T-helper 1 cell (primary cell): ENCODE data around the gene SH3BP2.
"Not testable (repeated sequence)": the region's sequence is repeated elsewhere in the genome, so short reads cannot be mapped to it uniquely, and the experiment has no call there.

ENCODE experiments used
- DNase-seq, 5 donors: peaks; one replicate each; pipeline ENCODE4 v3.0.0-alpha.2; 2012 to 2020

Gene SH3BP2

DNA sequence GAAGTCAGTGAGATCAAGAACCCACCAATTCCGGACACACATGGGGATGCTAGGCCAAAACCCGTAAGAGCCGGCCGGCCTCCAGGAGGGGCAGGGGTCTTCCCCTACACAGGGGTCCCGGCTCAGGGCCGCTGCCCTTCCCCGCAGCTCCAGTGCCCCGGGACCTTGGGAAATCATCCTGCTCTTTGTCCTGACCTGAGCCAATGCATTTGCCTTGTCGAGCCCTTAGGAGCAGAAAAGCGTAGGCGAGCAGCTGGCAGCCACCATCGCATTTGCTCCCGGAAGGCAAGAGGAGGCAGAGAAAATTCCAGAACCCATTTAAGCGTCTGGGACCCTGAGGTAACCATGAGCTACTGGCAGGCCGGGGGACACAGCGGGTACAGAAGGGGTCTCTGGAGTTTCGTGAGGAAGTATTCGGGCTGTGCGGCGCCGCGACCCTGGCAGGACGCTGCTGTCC lies 29.3 kb upstream of the SH3BP2 start:
- DNase-seq: no peak

GRCh38 chr4:2765832-2766526 lies 26.9 kb upstream of the SH3BP2 start:
- no peak for DNase-seq

- DNase-seq: no peak
Observed at GRCh38 chr4:2767046-2767704, 25.7 kb upstream of the SH3BP2 start.

- no peak for DNase-seq
Observed at GRCh38 chr4:2767705-2768074, 25.2 kb upstream of the SH3BP2 start.

DNA sequence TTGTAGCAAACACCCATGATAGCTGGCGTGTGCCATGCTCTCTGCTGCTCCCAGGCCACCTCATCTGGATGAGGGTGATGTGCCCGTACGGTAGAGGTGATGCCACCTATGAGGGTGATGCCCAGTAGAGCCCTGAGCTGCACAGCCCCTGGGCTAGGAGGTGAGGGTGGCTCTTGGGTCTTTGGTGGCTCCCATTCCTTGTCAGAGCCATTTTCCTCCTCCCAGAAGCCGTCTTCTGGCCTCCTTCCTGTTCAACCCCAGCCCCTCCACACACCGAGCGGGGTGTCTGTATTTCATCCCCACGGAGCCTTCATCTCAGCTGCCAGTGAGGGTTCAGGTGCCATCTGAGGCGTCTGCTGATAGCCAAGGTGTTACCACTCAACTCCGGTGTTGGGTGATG lies 24.8 kb upstream of the SH3BP2 start:
- DNase-seq: no peak

DNA sequence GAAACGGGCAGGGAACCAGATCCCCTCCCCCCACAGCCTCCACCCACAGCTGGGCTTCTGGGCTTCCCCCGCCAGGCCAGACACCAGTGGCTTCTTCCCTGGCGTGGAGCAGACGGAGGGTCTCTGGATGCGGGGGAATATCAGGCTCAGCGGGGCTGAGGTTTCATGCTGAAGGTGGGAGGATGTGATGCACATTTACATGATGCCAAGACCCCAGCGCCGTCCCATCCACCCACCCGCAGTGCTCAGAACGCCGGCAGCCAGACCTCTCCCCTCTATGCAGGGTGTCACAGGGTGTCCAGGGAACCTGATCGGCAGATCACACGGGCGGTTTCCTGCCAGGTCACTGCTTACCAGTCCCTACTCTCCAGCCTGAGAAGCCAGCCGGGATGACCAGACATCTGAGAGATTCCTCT lies 24.0 kb upstream of the SH3BP2 start:
- DNase-seq: no peak

DNA sequence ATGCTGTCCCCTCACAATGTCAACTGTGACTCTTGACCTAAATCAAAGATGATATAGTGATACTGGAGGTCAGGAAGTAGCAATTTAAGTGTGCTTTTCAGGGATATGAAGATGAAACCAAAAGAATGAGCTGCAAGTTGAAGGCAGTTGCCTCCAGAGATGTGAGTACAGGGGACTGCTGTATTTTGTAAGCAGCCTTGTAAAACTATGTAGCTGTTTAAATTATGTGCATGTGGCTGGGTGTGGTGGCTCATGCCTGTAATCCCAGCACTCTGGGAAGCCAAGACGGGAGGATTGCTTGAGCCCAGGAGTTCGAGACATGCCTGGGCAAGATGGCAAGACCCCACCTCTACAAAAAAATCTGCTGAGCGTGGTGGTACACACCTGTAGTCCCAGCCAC lies 21.6 kb upstream of the SH3BP2 start:
- DNase-seq: peak in 1 of 5 donors; percentile 26

- DNase-seq: not testable (repeated sequence)
Observed at GRCh38 chr4:2780643-2781042, 12.2 kb upstream of the SH3BP2 start.

- no peak for DNase-seq
Observed at GRCh38 chr4:2781911-2782310, 11.0 kb upstream of the SH3BP2 start.

- no peak for DNase-seq
Observed at GRCh38 chr4:2783790-2784189, 9.1 kb upstream of the SH3BP2 start.

- DNase-seq: peak in 1 of 5 donors; percentile 64
Observed at GRCh38 chr4:2785613-2786012, 7.3 kb upstream of the SH3BP2 start.

DNA sequence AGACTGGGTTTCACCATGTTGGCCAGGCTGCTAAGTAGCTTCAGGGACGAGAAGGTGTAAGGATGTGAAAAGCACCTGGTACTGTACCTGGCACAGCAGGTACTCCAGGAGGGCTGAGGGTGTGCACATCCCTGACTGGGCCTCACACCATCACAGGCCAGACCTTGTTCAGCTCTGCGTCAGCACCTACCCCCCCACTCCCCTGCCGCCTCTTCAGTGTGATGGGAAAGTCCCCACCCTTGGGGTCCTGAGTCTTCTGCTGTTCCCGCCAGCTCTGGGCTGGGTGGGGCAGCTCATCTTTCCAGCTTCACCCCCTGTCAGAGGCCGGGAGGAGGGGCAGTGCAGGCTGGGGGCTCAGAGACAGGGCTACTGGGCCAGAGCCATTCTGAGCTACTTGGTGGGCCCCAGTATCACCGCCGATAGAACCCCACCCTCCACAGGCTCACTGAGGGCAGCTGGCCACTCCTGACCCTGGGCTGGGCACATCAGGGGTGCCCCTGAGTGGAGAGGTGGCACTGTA lies 6.7 kb upstream of the SH3BP2 start:
- peak in 2 of 5 donors; percentile 44 to 52 for DNase-seq

DNA sequence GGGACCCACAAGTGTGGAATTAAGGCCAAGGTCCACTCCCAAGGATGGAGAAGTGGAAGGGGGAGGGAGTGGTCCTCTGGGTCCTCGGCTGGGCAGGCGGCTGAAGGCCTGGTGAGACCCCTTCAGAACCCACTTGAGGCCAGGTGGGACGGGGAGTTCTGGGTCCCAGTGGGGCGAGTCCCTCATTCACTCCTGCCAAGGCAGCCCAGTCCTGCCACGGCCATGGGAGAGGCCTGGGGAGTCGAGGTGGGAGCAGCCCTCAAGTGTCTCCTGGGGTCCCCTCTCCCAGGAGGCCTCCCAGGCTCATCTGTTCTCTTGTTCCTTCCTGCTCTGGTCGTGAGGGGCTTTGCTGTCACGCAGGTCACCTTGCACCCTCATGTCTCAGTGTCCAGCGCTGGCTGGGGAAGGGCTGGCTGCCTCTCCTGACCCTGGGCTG lies 6.1 kb upstream of the SH3BP2 start:
- DNase-seq: no peak

- peak in 2 of 5 donors; percentile 35 to 46 for DNase-seq
Observed at GRCh38 chr4:2787230-2788100, 5.4 kb upstream of the SH3BP2 start.

DNA sequence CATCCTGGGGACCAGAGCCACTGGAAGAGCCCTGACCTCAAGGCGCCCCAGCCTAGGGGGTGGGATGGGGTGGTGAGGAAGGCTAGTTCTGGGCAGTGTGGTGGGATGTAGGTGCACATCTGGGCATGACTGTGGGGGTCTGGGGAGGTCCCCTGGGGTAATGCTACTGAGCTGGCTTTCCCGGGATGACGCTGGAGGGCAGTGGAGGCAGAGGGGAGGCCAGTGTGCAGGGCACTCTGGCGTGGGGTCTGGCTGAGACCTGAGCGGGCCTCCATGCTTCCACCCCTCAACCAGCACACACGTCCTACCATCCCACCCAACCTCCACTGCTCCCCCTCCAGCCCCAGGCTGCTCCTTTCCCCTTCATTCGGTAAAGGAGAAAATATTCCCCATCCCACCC lies 4.8 kb upstream of the SH3BP2 start:
- DNase-seq: no peak

- no peak for DNase-seq
Observed at GRCh38 chr4:2788532-2789103, 4.3 kb upstream of the SH3BP2 start.

DNA sequence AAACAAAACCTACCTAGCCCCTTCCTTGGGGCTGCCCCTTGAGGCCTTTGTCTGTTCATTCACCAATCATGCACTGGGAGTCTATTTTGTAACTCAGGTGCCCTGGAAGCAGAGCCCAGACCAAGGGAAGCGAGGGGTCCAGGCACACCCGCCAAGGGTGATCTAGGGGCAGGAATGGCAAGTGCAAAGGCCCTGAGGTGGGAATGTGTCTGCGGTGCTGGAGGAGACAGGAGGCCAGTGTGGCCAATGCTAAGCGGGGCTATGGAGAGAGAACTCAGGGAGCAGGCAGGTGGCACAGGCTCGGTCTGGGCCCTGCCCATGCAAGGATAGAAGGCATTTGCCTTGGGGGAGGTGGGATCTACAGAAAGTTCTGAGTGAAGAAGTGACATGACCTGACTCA lies 3.5 kb upstream of the SH3BP2 start:
- no peak for DNase-seq

- no peak for DNase-seq
Observed at GRCh38 chr4:2789793-2790582, 2.9 kb upstream of the SH3BP2 start.

DNA sequence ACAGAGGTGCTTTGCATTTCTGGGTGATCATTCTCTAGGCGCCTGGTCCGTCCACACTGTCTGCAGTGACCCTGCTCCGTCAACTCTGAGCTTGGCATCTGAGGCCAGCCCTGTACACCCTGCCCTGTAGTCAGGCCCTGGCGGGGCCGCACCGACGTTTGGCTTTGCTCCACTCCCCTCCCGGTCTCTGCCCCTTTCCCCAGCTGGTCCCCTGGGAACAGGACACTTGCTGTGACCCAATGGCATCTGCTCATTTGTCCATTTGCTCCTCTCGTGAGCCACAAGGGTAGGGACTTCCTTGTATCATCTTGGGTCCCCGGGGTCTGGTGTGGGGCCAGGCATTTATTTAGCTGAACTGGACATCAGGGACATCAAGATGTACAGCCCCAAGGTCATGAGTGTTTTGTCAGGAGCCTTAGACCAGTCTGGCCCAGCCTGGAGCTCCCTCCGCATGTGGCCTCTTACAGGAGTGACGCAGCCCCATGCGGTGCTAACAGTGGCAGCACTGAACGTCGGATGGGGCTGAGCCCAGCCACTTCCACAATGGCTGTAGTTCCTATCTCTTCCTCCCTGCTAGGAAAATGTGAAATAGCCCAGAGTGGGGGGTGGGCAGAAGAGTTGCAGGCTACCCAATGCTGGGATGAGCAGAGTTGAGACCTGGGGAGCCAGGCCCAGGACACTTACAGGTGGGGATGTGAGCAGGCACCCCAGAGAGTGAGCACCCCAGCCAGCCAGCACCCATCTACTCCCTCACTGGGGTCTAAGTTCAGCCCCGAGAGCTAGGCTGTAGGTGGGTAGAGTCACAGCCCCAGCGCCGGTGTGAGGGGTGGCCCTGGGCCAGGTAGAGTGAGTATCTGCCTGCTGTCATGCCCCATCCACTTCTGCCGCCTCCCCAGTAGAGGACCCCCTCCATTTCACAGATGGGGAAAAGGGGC lies 2.0 kb upstream of the SH3BP2 start:
- DNase-seq: no peak

- DNase-seq: no peak
Observed at GRCh38 chr4:2791518-2792395, 1.1 kb upstream of the SH3BP2 start.
